ENCODE data around the gene CCNL2.
A peak's percentile ranks its signal among the peaks of the same experiment; 100 is the strongest.
"Not testable (repeated sequence)": the region's sequence is repeated elsewhere in the genome, so short reads cannot be mapped to it uniquely, and the experiment has no call there.

CCNL2 gene

GRCh38 chr1:1419363-1419812 is 20.3 kb upstream of the CCNL2 start:
- DNase-seq, result peak; percentile 26

GRCh38 chr1:1418464-1419362 is 19.6 kb upstream of the CCNL2 start:
- DNase-seq, result peak; percentile 45

- peak; percentile 33 for DNase-seq
These were observed 18.8 kb upstream of the CCNL2 start for GRCh38 chr1:1417825-1418463.

DNA sequence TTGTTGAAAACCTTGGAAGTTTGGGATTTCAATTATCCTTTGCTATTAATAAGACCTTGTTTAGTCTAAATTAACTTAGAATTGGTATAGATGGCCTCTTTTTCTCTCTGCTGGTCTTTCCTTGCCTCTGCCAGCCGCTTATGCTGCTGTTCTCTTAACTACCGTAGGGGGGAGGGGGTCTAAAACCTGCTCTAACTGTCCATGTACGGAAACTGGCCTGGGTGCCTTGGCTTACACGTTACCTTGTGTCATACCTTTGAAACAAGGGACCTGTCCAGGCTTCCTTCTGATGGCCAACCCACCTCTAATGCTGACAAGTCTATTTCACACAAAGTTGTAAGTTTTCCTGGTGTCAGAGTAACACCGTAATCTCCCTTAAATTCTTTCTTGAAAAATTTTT is 18.3 kb upstream of the CCNL2 start:
- DNase-seq, result not testable (repeated sequence)

DNA sequence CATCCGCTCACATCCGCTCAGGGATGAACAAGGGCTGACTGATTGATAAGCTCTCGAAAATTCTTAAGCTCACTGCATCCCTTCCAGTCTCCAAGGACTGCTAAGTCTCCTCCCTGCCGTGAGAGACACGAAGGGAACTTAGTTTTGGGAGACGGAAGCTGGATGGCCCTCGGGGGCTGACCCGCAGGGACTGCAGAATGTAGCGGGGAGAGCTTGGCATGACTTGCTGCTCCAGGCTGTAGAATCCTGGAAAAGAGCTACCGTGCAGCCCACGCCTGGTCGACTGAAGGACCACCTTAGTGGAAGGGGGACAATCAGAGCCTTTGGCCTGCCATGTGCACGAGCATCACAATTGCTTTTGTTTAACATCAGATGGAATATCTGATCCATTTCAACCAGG is 16.6 kb upstream of the CCNL2 start:
- DNase-seq, result no peak

- not testable (repeated sequence) for DNase-seq
These were observed 13.3 kb upstream of the CCNL2 start for GRCh38 chr1:1412311-1412902.

- no peak for DNase-seq
These were observed 12.5 kb upstream of the CCNL2 start for GRCh38 chr1:1411626-1412025.

DNA sequence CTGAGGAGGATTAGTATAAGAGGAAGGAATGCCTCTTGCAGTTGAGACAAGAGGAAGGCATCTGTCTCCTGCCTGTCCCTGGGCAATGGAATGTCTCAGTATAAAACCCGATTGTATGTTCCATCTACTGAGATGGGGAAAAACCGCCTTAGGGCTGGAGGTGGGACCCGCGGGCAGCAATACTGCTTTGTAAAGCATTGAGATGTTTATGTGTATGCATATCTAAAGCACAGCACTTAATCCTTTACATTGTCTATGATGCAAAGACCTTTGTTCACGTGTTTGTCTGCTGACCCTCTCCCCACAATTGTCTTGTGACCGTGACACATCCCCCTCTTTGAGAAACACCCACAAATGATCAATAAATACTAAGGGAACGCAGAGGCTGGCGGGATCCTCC is 11.1 kb upstream of the CCNL2 start:
- DNase-seq, result not testable (repeated sequence)

DNA sequence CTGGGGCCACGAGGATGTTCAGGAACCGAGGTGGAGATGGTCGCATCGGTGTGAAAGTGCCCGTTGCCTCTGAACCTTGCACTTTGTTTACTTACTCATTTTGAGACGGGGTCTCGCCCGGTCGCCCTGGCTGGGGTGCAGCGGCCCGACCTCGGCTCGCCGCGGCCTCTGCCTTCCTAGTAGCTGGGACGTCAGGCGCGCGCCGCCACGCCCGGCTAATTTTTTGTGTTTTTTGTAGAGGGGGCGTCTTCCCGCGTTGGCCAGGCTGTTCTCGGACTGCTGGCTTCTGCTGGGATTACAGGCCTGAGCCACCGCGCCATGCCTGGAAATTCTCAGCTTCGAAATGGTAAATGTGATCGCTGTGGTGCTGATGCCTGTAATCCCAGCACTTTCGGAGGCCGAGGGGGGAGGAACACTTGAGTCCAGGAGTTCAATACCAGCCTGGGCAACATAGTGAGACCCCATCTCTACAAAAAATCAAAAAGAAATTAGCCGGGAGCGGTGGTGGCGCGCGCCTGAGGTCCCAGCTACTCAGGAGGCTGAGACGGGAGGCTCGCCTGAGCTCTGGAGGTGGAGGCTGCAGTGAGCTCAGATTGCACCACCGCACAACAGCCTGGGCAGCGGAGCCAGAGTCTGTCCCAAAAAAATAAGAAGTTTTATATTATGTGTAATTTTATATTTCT is 8.6 kb upstream of the CCNL2 start:
- no peak for DNase-seq

GRCh38 chr1:1406821-1407635 is 7.9 kb upstream of the CCNL2 start, which contains the start of gene MRPL20:
Gene MRPL20 (minus strand): TSS chr1:1407293. CDS start chr1:1407217, 76 bp downstream.
- DNase-seq, result peak; percentile 97

DNA sequence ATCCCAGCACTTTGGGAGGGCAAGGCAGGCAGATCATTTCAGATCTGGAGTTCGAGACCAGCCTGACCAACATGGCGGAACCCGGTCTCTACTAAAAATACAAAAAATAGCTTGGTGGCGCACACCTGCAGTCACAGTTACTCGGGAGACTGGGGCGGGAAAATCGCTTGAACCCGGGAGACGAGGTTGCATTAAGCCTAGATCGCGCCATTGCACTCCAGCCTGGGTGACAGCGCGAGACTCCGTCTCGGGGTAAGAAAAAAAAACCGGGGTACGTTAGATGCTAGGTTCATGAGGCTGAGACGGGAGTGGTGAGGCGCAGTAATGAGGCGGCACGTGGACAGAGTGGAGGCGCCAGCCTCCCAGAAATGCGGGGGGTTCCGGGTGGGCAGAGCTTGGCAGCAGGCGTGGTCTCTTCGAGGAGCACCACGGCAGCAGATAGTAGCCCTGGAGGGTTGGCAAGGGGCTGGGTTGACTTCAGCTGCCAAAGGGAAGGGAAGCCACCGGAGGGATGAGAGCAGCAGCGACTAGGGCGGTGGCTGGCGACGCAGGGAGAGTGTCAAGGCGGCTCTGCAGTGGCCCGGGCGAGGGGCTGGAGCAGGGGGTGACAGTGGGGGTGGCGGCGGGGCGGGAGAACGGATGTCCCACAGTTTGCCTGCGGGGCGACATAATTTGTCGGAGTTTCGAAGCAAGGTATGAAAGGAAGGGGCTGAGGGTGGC is 7.1 kb upstream of the CCNL2 start:
- DNase-seq, result no peak

- no peak for DNase-seq
These were observed 4.5 kb upstream of the CCNL2 start for GRCh38 chr1:1403653-1404052.

- not testable (repeated sequence) for DNase-seq
These were observed 3.8 kb upstream of the CCNL2 start for GRCh38 chr1:1402901-1403392.

DNA sequence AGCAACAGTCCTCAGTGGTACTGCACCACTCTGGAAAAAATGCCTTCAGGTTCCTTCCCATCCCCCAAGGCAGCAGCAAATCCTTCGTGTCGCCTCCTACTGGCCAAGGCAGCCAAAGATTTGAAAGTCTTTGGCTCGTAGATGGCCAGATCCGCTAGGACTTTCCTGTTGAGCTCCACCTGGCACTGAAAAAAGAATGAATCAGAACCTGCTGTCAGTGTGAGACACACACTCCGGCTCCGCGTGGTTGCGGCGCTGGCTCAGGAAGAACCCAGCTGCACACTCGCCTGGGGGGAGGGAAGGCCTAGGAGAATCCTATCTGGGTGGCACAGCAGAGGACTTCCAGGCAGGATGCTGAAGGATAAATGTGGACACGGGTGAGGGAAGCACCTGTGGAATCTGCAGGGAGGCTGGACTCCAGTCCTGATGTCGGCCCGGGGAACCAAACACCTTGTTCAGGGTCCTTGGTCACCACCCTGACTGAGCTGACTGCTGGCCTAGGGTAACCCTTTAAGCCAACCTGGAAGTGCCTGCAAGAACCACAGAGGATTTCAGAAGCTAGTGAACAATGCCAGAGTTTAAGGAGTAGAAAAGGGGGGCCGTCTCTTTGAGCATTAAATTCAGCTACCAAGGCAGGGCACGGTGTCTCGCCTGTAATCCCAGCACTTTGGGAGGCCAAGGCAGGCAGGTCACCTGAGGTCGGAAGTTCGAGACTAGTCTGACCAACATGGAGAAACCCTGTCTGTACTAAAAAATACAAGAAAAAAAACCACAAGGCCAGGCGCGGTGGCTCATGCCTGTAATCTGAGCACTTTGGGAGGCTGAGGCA is 3.2 kb upstream of the CCNL2 start:
- peak; percentile 31 for DNase-seq

GRCh38 chr1:1401457-1402010 is 2.4 kb upstream of the CCNL2 start:
- no peak for DNase-seq

- DNase-seq, result no peak
These were observed 1.7 kb upstream of the CCNL2 start for GRCh38 chr1:1400576-1401456.

DNA sequence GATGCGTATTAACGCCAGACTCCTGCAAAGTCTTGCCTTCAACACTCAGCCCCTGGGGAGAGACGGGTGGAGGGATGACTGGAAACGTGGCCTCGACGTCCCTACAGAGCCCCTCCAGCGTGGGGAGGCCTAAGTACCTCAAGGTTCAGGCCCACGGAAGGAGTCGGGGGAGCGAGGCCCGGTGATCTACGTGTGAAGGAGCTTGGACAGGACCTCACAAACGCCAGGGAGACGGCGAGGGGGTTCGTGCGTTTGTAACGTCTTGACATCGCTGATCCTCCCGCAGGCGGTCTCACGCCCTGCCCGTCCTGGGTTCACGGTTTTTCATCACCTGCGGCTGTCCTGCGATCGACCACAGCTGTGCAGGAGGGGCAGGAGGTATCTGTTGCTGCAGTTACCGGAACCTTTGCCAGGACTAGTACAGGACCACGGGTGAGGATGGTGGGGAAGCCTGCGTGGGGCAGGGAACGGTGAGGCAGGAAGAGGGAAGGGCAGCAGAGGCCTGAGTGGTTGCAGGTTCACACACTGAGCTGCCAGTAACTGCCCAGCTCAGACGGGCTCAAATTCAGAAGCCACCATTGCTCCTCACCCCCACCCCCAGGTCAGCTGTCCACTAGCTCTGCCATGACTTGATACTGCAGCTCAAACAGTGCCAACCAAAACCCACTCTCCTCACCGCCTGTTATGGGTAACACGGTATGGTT is 889 bp upstream of the CCNL2 start:
- no peak for DNase-seq

GRCh38 chr1:1398677-1399186 is 403 bp downstream of the CCNL2 start:
- DNase-seq, result no peak
